Keratinocyte (primary cell): ENCODE data around the gene TEKT5. TPM values are rescaled to one million over a fixed set of nuclear protein-coding genes. Genes with fewer than 3 reads are reported as not detected.

ENCODE experiments used
- DNase-seq: peaks from one replicate; pipeline ENCODE4 v3.0.0-alpha.2; 2011; ENCODE audit warnings: low read depth, missing footprints, low spot score
- FAIRE-seq: peaks from 2 replicates; lab custom pipeline; 2011; peaks lifted over from hg19 to GRCh38; lab: Jason Lieb, UNC
- H2AFZ ChIP-seq: 2 replicates; pipeline ENCODE4 v1.6.0; 2012; ENCODE audit warnings: low read length, control low read depth, inconsistent platforms; ENCODE audit not compliant: control insufficient read depth
- H3K27ac ChIP-seq: 2 replicates; pipeline ENCODE4 v1.5.1; 2011; ENCODE audit warnings: low read length; ENCODE audit not compliant: control insufficient read depth, insufficient read depth
- H3K27me3 ChIP-seq: 3 replicates; pipeline ENCODE4 v1.6.0; 2011; ENCODE audit warnings: low read length; ENCODE audit not compliant: control insufficient read depth, insufficient read depth; ENCODE audit errors: extremely low read depth
- H3K36me3 ChIP-seq, 2 experiments: 2 replicates in 1 of 2; 3 replicates in 1 of 2; pipeline ENCODE4 v1.5.1; 2011; ENCODE audit warnings: low read length in 2 of 2, mild to moderate bottlenecking in 1 of 2; ENCODE audit not compliant: control insufficient read depth in 2 of 2, insufficient read depth in 2 of 2; ENCODE audit errors: extremely low read depth in 1 of 2
- H3K4me1 ChIP-seq: 3 replicates; pipeline ENCODE4 v1.5.1; 2011; ENCODE audit warnings: low read length; ENCODE audit not compliant: control insufficient read depth, insufficient read depth; ENCODE audit errors: extremely low read depth
- H3K4me2 ChIP-seq: 3 replicates; pipeline ENCODE4 v1.6.0; 2011; ENCODE audit warnings: low read depth, low read length; ENCODE audit not compliant: control insufficient read depth, insufficient read depth; ENCODE audit errors: extremely low read depth
- H3K4me3 ChIP-seq, 3 experiments: fragments of 200-600 bp in 1 of 3; sonication (generic) in 1 of 3; 2 replicates in 2 of 3; 3 replicates in 1 of 3; pipeline ENCODE4 v1.5.1; 2011 to 2016; ENCODE audit warnings: low read length in 3 of 3, mild to moderate bottlenecking in 3 of 3, control low read depth in 2 of 3, inconsistent platforms in 1 of 3, low read depth in 1 of 3, mixed read lengths in 1 of 3, mixed run types in 1 of 3, moderate library complexity in 1 of 3; ENCODE audit not compliant: control insufficient read depth in 2 of 3, insufficient read depth in 2 of 3; ENCODE audit errors: extremely low read depth in 1 of 3
- H3K79me2 ChIP-seq: 2 replicates; pipeline ENCODE4 v1.6.0; 2012; ENCODE audit warnings: low read length; ENCODE audit not compliant: control insufficient read depth, insufficient read depth
- H3K9ac ChIP-seq: 3 replicates; pipeline ENCODE4 v1.6.0; 2011; ENCODE audit warnings: low read length; ENCODE audit not compliant: control insufficient read depth, insufficient read depth; ENCODE audit errors: extremely low read depth
- H3K9me1 ChIP-seq: 3 replicates; pipeline ENCODE4 v1.6.0; 2011; ENCODE audit warnings: low read length; ENCODE audit not compliant: control insufficient read depth, insufficient read depth; ENCODE audit errors: extremely low read depth
- H3K9me3 ChIP-seq: 2 replicates; pipeline ENCODE4 v1.5.1; 2012; ENCODE audit warnings: low read depth, low read length; ENCODE audit not compliant: control insufficient read depth
- H4K20me1 ChIP-seq: 3 replicates; pipeline ENCODE4 v1.6.0; 2011; ENCODE audit warnings: low read length; ENCODE audit not compliant: control insufficient read depth, insufficient read depth; ENCODE audit errors: extremely low read depth
- CTCF ChIP-seq, 3 experiments: IDR thresholded peaks in 1 of 3; conservative IDR thresholded peaks in 1 of 3; optimal IDR thresholded peaks in 1 of 3; 2 replicates in 2 of 3; 3 replicates in 1 of 3; pipeline versions ENCODE3 to v1.5.1; 2011; ENCODE audit warnings: low read length in 3 of 3, mild to moderate bottlenecking in 3 of 3, moderate library complexity in 2 of 3, control low read depth in 1 of 3, inconsistent platforms in 1 of 3; ENCODE audit not compliant: insufficient read depth in 2 of 3; ENCODE audit errors: extremely low read depth in 1 of 3
- EZH2 ChIP-seq: IDR thresholded peaks from one replicate; pipeline ENCODE4 v1.6.1; 2012; ENCODE audit warnings: inconsistent platforms, mild to moderate bottlenecking, low read length, moderate library complexity
- dilution Hi-C: fragments of 300-500 bp; cut with MboI; formaldehyde crosslinking; loops from one replicate; pipeline ENCODE4 v1.7.0; 2020; ENCODE audit warnings: low sequenced_read_pairs; ENCODE audit not compliant: extremely low pct_ligation_motif_present
- polyA plus RNA-seq, 5 experiments: library from polyadenylated mRNA; depleted of rRNA in 3 of 5; stranded (reverse) in 3 of 5; stranded (forward) in 1 of 5; unstranded in 1 of 5; fragments of >200 nt; gene quantifications; 1 replicate in 1 of 5; 2 replicates in 3 of 5; 3 replicates in 1 of 5; pipeline versions ENCODE4 v1.2.1 to v1.2.3, GENCODE V29; 2011 to 2012; ENCODE audit warnings: missing spikeins in 2 of 5, low read depth in 1 of 5, low replicate concordance in 1 of 5

The TEKT5 gene
- polyA plus RNA-seq, 1 donor (not counting 4 experiments of a cell fraction or from before 2014, with no cell fraction given) = not detected

DNA sequence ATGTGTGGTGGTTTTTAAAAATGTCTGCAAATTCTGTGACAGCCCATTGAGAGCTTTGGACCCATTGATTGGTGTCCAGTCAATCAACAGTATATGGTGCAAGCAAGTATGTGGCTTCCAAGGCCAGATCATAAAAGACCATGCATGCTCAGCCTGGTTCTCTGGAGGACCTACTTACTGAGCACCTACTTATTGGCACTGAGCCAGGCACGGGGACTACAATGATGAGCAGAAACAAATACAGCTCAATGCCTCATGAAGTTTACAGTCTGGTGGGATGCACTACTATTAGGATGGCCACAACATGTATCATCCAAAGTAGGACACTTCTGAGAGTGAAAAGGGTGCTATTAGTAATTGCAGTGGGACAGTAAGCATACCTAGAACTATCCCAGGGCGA lies 107.1 kb downstream of the TEKT5 start:
- DNase-seq = no peak
- Histone ChIP-seq H3K9ac (no peak overlapping the region), H3K4me1 (no peaks in the 10 kb centered on the region), H3K36me3 (no peaks in the 10 kb centered on the region), H3K27ac (no peak overlapping the region), H2AFZ (no peak overlapping the region), H3K27me3 (no peaks in the 10 kb centered on the region), H3K4me2 (no peak overlapping the region), H3K4me3 (no peak overlapping the region), H4K20me1 (no peaks in the 10 kb centered on the region), H3K9me1 (no peaks in the 10 kb centered on the region), H3K9me3 (no peaks in the 10 kb centered on the region), H3K79me2 (no peaks in the 10 kb centered on the region)
- dilution Hi-C loops = no loop called here
- TF ChIP-seq CTCF (optimal IDR thresholded peaks at IDR 0.05 in 1 of 3, IDR thresholded peaks at IDR 0.05 in 1 of 3, conservative IDR thresholded peaks at IDR 0.05 in 1 of 3; ENCODE audit: extremely low read depth in 1 of 3, insufficient read depth in 2 of 3, low read length in 3 of 3) = no peak
- TF ChIP-seq EZH2 = no peak
- no peak for FAIRE-seq

GRCh38 chr16:10584981-10585438 lies 109.7 kb downstream of the TEKT5 start:
- Histone ChIP-seq H3K27ac (no peak overlapping the region), H4K20me1 (no peaks in the 10 kb centered on the region), H3K9ac (no peak overlapping the region), H3K36me3 (no peaks in the 10 kb centered on the region), H2AFZ (no peak overlapping the region), H3K4me2 (no peak overlapping the region), H3K9me3 (no peaks in the 10 kb centered on the region), H3K27me3 (no peaks in the 10 kb centered on the region), H3K4me1 (peaks cover 4% of the 10 kb centered on the region), H3K79me2 (no peaks in the 10 kb centered on the region), H3K9me1 (no peaks in the 10 kb centered on the region), H3K4me3 (no peak overlapping the region)
- TF ChIP-seq EZH2 (no peak), CTCF (optimal IDR thresholded peaks at IDR 0.05 in 1 of 3, IDR thresholded peaks at IDR 0.05 in 1 of 3, conservative IDR thresholded peaks at IDR 0.05 in 1 of 3; ENCODE audit: extremely low read depth in 1 of 3, insufficient read depth in 2 of 3, low read length in 3 of 3) (no peak)
- FAIRE-seq (no peak), DNase-seq (no peak)
- dilution Hi-C loops = no loop called here
